Caco-2 (cell line): Measurements from ENCODE around the gene PMP22. TPM values are rescaled to one million over a fixed set of nuclear protein-coding genes. Genes with fewer than 3 reads are reported as not detected.
"Not testable (repeated sequence)": the region's sequence is repeated elsewhere in the genome, so short reads cannot be mapped to it uniquely, and the experiment has no call there.

Source experiments
- BruUV-seq: library from RNA; stranded (reverse); fragments of 400-500 nt; replicated peaks from 2 replicates; lab custom pipeline; 2021; lab: Mats Ljungman, UMichigan
- CTCF ChIA-PET: fragments of 300-600 bp; sonication (Branson Sonifier 250); formaldehyde crosslinking; loops from one replicate; lab custom pipeline; 2022; ENCODE audit warnings: antibody characterized with exemption; lab: Charles Lee
- POLR2A ChIA-PET: fragments of 300-600 bp; sonication (Branson Sonifier 250); formaldehyde crosslinking; loops from one replicate; lab custom pipeline; 2022; ENCODE audit warnings: antibody characterized with exemption; lab: Charles Lee
- DNase-seq, 2 experiments: peaks; one replicate each; pipeline versions ENCODE4 v3.0.0 to v3.0.0-alpha.2; 2020 to 2022
- H3K27me3 ChIP-seq: replicated peaks from 2 replicates; pipeline ENCODE4 v1.6.0; 2011; ENCODE audit warnings: low read length; ENCODE audit not compliant: control insufficient read depth, insufficient read depth
- H3K36me3 ChIP-seq: 2 replicates; pipeline ENCODE4 v1.5.1; 2011; ENCODE audit warnings: low read length; ENCODE audit not compliant: control insufficient read depth, insufficient read depth
- H3K4me1 ChIP-seq: fragments of 250-450 bp; sonication (Bioruptor Pico); 2 replicates; pipeline ENCODE4 v1.5.1; 2020; ENCODE audit warnings: mild to moderate bottlenecking
- H3K4me3 ChIP-seq: 2 replicates; pipeline ENCODE4 v1.5.1; 2011; ENCODE audit warnings: low read depth, mild to moderate bottlenecking, control low read depth, low read length
- H3K9me3 ChIP-seq: fragments of 250-450 bp; sonication (Bioruptor Pico); 2 replicates; pipeline ENCODE4 v1.5.1; 2020; ENCODE audit warnings: mild to moderate bottlenecking, moderate library complexity
- H3K27ac Mint-ChIP-seq: one replicate; pipeline ENCODE4 v1.8.0; 2022; ENCODE audit warnings: mixed read lengths; ENCODE audit not compliant: unreplicated experiment
- H3K27me3 Mint-ChIP-seq: one replicate; pipeline ENCODE4 v1.8.0; 2022; ENCODE audit warnings: mixed read lengths; ENCODE audit not compliant: insufficient read depth, unreplicated experiment
- H3K36me3 Mint-ChIP-seq: one replicate; pipeline ENCODE4 v1.8.0; 2022; ENCODE audit warnings: mild to moderate bottlenecking, mixed read lengths; ENCODE audit not compliant: insufficient read depth, unreplicated experiment
- H3K4me1 Mint-ChIP-seq: one replicate; pipeline ENCODE4 v1.8.0; 2022; ENCODE audit warnings: low read depth, mixed read lengths; ENCODE audit not compliant: unreplicated experiment
- H3K4me3 Mint-ChIP-seq: one replicate; pipeline ENCODE4 v1.8.0; 2022; ENCODE audit warnings: mild to moderate bottlenecking, moderate library complexity, mixed read lengths; ENCODE audit not compliant: unreplicated experiment
- H3K9me3 Mint-ChIP-seq: one replicate; pipeline ENCODE4 v1.8.0; 2022; ENCODE audit warnings: mixed read lengths; ENCODE audit not compliant: unreplicated experiment
- intact Hi-C: fragments of 100-400 bp; cut with micrococcal nuclease; formaldehyde crosslinking; loops from one replicate; pipeline ENCODE4 v1.10.0; 2022; ENCODE audit not compliant: unreplicated experiment
- total RNA-seq: library from RNA; stranded (reverse); gene quantifications from 2 replicates; pipeline ENCODE4 v1.2.3, GENCODE V29; 2022
- TF ChIP-seq, protein P1 (sequence below), 2 experiments: fragments of 200-600 bp in 1 of 2; IDR thresholded peaks; 1 replicate in 1 of 2; 2 replicates in 1 of 2; pipeline versions ENCODE4 v1.5.1 to v1.8.0; 2011 to 2022; ENCODE audit warnings: antibody characterized with exemption in 1 of 2, control low read depth in 1 of 2, inconsistent platforms in 1 of 2, low read depth in 1 of 2, low read length in 1 of 2, mild to moderate bottlenecking in 1 of 2, moderate library complexity in 1 of 2; ENCODE audit not compliant: insufficient read depth in 1 of 2, severe bottlenecking in 1 of 2, unreplicated experiment in 1 of 2

PMP22 gene
- total RNA-seq, 1 experiment from 2014 or later, result 7.3 TPM

- Mint-ChIP-seq H3K9me3 (no peaks in the 10 kb centered on the region), H3K4me1 (peaks cover 6% of the 10 kb centered on the region), H3K4me3 (no peak overlapping the region), H3K27me3 (no peaks in the 10 kb centered on the region), H3K36me3 (peaks cover 4% of the 10 kb centered on the region), H3K27ac (no peak overlapping the region)
- Histone ChIP-seq H3K36me3 (no peaks in the 10 kb centered on the region), H3K4me3 (no peak overlapping the region), H3K9me3 (no peaks in the 10 kb centered on the region), H3K27me3 (no peaks in the 10 kb centered on the region), H3K4me1 (peaks cover 9% of the 10 kb centered on the region)
- no peak for DNase-seq
- CTCF ChIA-PET, result interaction anchor here (0.5 kb wide), 1 partner anchor 766 kb away, joined by 3 read pairs; no protein-coding TSS in a partner anchor
- TF ChIP-seq, protein P1, sequence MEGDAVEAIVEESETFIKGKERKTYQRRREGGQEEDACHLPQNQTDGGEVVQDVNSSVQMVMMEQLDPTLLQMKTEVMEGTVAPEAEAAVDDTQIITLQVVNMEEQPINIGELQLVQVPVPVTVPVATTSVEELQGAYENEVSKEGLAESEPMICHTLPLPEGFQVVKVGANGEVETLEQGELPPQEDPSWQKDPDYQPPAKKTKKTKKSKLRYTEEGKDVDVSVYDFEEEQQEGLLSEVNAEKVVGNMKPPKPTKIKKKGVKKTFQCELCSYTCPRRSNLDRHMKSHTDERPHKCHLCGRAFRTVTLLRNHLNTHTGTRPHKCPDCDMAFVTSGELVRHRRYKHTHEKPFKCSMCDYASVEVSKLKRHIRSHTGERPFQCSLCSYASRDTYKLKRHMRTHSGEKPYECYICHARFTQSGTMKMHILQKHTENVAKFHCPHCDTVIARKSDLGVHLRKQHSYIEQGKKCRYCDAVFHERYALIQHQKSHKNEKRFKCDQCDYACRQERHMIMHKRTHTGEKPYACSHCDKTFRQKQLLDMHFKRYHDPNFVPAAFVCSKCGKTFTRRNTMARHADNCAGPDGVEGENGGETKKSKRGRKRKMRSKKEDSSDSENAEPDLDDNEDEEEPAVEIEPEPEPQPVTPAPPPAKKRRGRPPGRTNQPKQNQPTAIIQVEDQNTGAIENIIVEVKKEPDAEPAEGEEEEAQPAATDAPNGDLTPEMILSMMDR (IDR thresholded peaks at IDR 0.05; ENCODE audit: insufficient read depth in 1 of 2, low read depth in 1 of 2, low read length in 1 of 2, severe bottlenecking in 1 of 2, unreplicated experiment in 1 of 2), result no peak
- POLR2A ChIA-PET, result no interaction called here
- BruUV-seq, result no TSS peak
- intact Hi-C loops, result no loop called here
Measured at GRCh38 chr17:15232517-15232915, 32.6 kb downstream of the PMP22 start.

DNA sequence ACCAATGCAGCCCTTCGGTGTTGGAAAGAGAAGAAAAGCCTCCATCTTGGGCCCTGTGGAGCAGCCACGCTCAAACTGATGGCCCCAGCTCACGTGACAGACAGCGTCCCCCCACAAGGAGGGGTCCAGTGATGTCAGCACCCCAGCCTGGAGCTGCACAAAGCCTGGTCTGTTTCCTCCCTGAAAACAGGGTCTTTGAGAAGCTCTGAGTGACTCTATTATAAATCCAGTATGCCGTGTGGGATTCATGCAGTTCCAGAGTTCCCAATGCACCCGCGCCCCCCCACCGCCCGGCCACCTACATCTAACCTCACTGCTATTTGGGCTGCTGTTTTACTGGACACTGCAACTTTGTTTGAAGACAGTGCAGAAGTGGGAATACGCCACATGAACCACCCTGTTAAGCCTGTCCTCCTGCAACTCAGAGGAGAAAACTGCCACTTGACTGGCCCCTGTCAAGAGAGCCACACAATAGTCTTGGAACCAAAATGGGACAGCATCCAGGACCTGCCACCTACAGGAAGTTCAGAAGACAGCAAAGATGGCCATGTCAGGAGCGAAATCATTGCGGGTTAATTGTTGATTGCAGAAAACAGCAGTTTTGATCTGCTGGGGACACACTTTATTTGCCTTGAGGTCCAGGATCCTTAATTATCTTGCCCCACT, 33.1 kb downstream of the PMP22 start:
- POLR2A ChIA-PET, result no interaction called here
- intact Hi-C loops, result no loop called here
- H3K27me3 Mint-ChIP-seq, result no peaks in the 10 kb centered on the region

DNA sequence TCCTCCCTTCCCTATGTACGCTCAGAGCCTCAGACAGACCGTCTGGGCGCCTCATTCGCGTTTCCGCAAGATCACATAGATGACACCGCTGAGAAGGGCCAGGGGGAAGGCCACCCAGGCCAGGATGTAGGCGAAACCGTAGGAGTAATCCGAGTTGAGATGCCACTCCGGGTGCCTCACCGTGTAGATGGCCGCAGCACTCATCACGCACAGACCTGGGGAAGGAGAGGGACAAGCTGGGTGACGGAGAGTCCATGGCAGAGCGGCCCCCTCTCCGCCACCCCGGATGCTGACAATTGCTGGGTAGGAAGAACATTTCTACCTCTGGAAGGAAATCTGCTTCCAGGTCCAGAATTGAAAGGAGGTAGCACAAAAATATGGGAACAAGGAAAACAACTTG, 34.3 kb downstream of the PMP22 start:
- no TSS peak for BruUV-seq
- no peaks in the 10 kb centered on the region for H3K9me3 Mint-ChIP-seq
- H3K27ac Mint-ChIP-seq, result no peak overlapping the region
- H3K36me3 Mint-ChIP-seq, result peaks cover 4% of the 10 kb centered on the region
- no peak for DNase-seq
- intact Hi-C loops, result no loop called here
- Histone ChIP-seq H3K9me3 (no peaks in the 10 kb centered on the region), H3K27me3 (no peaks in the 10 kb centered on the region), H3K4me3 (no peak overlapping the region), H3K36me3 (no peaks in the 10 kb centered on the region), H3K4me1 (no peaks in the 10 kb centered on the region)
- H3K4me1 Mint-ChIP-seq, result no peaks in the 10 kb centered on the region
- no peak overlapping the region for H3K4me3 Mint-ChIP-seq
- no peaks in the 10 kb centered on the region for H3K27me3 Mint-ChIP-seq
- ChIA-PET POLR2A (no interaction called here), CTCF (interaction anchor here (0.6 kb wide), 1 partner anchor 230 kb away, joined by 5 read pairs; no protein-coding TSS in a partner anchor)
- TF ChIP-seq, protein P1 (IDR thresholded peaks at IDR 0.05; ENCODE audit: insufficient read depth in 1 of 2, low read depth in 1 of 2, low read length in 1 of 2, severe bottlenecking in 1 of 2, unreplicated experiment in 1 of 2), result no peak

More for the DNA sequence above, 33.1 kb downstream of the PMP22 start:
- Histone ChIP-seq H3K9me3 (no peaks in the 10 kb centered on the region), H3K36me3 (no peaks in the 10 kb centered on the region), H3K4me3 (no peak overlapping the region), H3K27me3 (no peaks in the 10 kb centered on the region), H3K4me1 (peaks cover 4% of the 10 kb centered on the region; the same call in 1 of the 2 replicates)
- peaks cover 4% of the 10 kb centered on the region for H3K36me3 Mint-ChIP-seq
- TF ChIP-seq, protein P1 (IDR thresholded peaks at IDR 0.05; ENCODE audit: insufficient read depth in 1 of 2, low read depth in 1 of 2, low read length in 1 of 2, severe bottlenecking in 1 of 2, unreplicated experiment in 1 of 2), result no peak
- H3K27ac Mint-ChIP-seq, result no peak overlapping the region
- no peak for DNase-seq
- no peaks in the 10 kb centered on the region for H3K9me3 Mint-ChIP-seq
- CTCF ChIA-PET, result interaction anchor here (0.5 kb wide), 1 partner anchor 767 kb away, joined by 3 read pairs; no protein-coding TSS in a partner anchor
- no peak overlapping the region for H3K4me3 Mint-ChIP-seq
- no TSS peak for BruUV-seq
- peaks cover 4% of the 10 kb centered on the region for H3K4me1 Mint-ChIP-seq

- H3K27me3 Mint-ChIP-seq, BruUV-seq, H3K4me1 ChIP-seq, H3K9me3 Mint-ChIP-seq, H3K27me3 ChIP-seq, POLR2A ChIA-PET, H3K4me3 ChIP-seq, CTCF ChIA-PET, H3K36me3 Mint-ChIP-seq, H3K4me1 Mint-ChIP-seq, H3K27ac Mint-ChIP-seq, H3K4me3 Mint-ChIP-seq, intact Hi-C loops, DNase-seq, H3K9me3 ChIP-seq, H3K36me3 ChIP-seq: not testable (repeated sequence)
Measured at GRCh38 chr17:15221827-15222226, 43.3 kb downstream of the PMP22 start.
